Naive B cell (primary cell): ENCODE results near the gene SHISA7. TPM values are rescaled to one million over a fixed set of nuclear protein-coding genes. Genes with fewer than 3 reads are reported as not detected.
A peak's percentile ranks its signal among the peaks of the same experiment; 100 is the strongest.

ENCODE experiments used
- ATAC-seq, 2 donors: fragments of 150-1000 bp; cut with Tn5 transposase; 2 replicates each; pipeline ENCODE4 v1.10.0; 2021; ENCODE audit warnings: low read depth in 2 of 2, mild to moderate bottlenecking in 2 of 2, moderate library complexity in 2 of 2
- DNase-seq: peaks from one replicate; pipeline ENCODE4 v3.0.0; 2022
- H3K27ac Mint-ChIP-seq, 6 donors: one replicate each; pipeline ENCODE4 v1.8.0; 2020 to 2022; ENCODE audit warnings: mild to moderate bottlenecking in 6 of 6, mixed read lengths in 6 of 6, moderate library complexity in 5 of 6, inconsistent platforms in 2 of 6
- H3K27me3 Mint-ChIP-seq, 3 donors: one replicate each; pipeline ENCODE4 v1.8.0; 2021 to 2022; ENCODE audit warnings: mixed read lengths in 3 of 3, mild to moderate bottlenecking in 1 of 3
- H3K36me3 Mint-ChIP-seq, 2 donors: one replicate each; pipeline ENCODE4 v1.8.0; 2020 to 2022; ENCODE audit warnings: mixed read lengths in 2 of 2, inconsistent platforms in 1 of 2, mild to moderate bottlenecking in 1 of 2
- H3K4me1 Mint-ChIP-seq, 3 donors: one replicate each; pipeline ENCODE4 v1.8.0; 2020 to 2022; ENCODE audit warnings: mixed read lengths in 3 of 3, inconsistent platforms in 1 of 3, mild to moderate bottlenecking in 1 of 3, moderate library complexity in 1 of 3
- H3K4me3 Mint-ChIP-seq, 8 donors: one replicate each; pipeline ENCODE4 v1.8.0; 2020 to 2022; ENCODE audit warnings: mild to moderate bottlenecking in 8 of 8, mixed read lengths in 8 of 8, moderate library complexity in 8 of 8, inconsistent platforms in 2 of 8
- H3K9me3 Mint-ChIP-seq, 7 donors: one replicate each; pipeline ENCODE4 v1.8.0; 2020 to 2022; ENCODE audit warnings: mixed read lengths in 7 of 7, mild to moderate bottlenecking in 5 of 7, inconsistent platforms in 2 of 7, moderate library complexity in 1 of 7
- polyA plus RNA-seq, 6 donors: library from polyadenylated mRNA; unstranded; fragments of 300-500 nt; fragmentation: Illumina TruSeq; gene quantifications; one replicate each; pipeline ENCODE4 v1.2.3, GENCODE V29; 2021; ENCODE audit warnings: low read depth in 6 of 6

Gene SHISA7
- polyA plus RNA-seq, 6 donors from 2014 or later, result not detected

GRCh38 chr19:55476100-55476775 lies 33.1 kb upstream of the SHISA7 start, which contains the start of gene ZNF628:
ZNF628 (plus strand) TSS chr19:55476617; CDS start chr19:55479911, 3,294 bp downstream.
- Mint-ChIP-seq H3K9me3 (no peaks in the 10 kb centered on the region), H3K27me3 (no peaks in the 10 kb centered on the region), H3K4me3 (peak within 1 kb of the TSS; percentile 85 to 99 (median 92)), H3K4me1 (peaks cover 28 to 37% (median 29%) of the 10 kb centered on the region in 3 donors), H3K36me3 (no peaks in the 10 kb centered on the region), H3K27ac (peak within 1 kb of the TSS; percentile 94 to 98 (median 97))
- ATAC-seq, result peak; percentile 91 to 92
- DNase-seq, result peak; percentile 97

- no peaks in the 10 kb centered on the region for H3K36me3 Mint-ChIP-seq
- H3K4me3 Mint-ChIP-seq, result peak overlapping the region in 6 of 8 donors; percentile 6 to 99 (median 79)
- H3K9me3 Mint-ChIP-seq, result no peaks in the 10 kb centered on the region
- no peaks in the 10 kb centered on the region for H3K27me3 Mint-ChIP-seq
- peaks cover 19 to 33% (median 24%) of the 10 kb centered on the region in 3 donors for H3K4me1 Mint-ChIP-seq
- ATAC-seq, result no peak
- DNase-seq, result no peak
- H3K27ac Mint-ChIP-seq, result peak overlapping the region in 2 of 6 donors; percentile 44 to 94
These were observed 31.5 kb upstream of the SHISA7 start for GRCh38 chr19:55474269-55475265.

- H3K27ac Mint-ChIP-seq, result peak overlapping the region in 1 of 6 donors; percentile 70
- no peak for ATAC-seq
- H3K4me1 Mint-ChIP-seq, result peaks cover 8 to 23% (median 13%) of the 10 kb centered on the region in 3 donors
- no peaks in the 10 kb centered on the region for H3K9me3 Mint-ChIP-seq
- no peaks in the 10 kb centered on the region for H3K27me3 Mint-ChIP-seq
- no peaks in the 10 kb centered on the region for H3K36me3 Mint-ChIP-seq
- DNase-seq, result no peak
- peak overlapping the region in 1 of 8 donors; percentile 32 for H3K4me3 Mint-ChIP-seq
These were observed 30.3 kb upstream of the SHISA7 start for GRCh38 chr19:55473225-55474012.

- peaks cover 3 to 18% (median 11%) of the 10 kb centered on the region in 3 donors for H3K4me1 Mint-ChIP-seq
- ATAC-seq (no peak), DNase-seq (no peak)
- no peak overlapping the region for H3K4me3 Mint-ChIP-seq
- no peaks in the 10 kb centered on the region for H3K36me3 Mint-ChIP-seq
- no peak overlapping the region for H3K27ac Mint-ChIP-seq
- H3K9me3 Mint-ChIP-seq, result no peaks in the 10 kb centered on the region
- H3K27me3 Mint-ChIP-seq, result no peaks in the 10 kb centered on the region
These were observed 29.4 kb upstream of the SHISA7 start for GRCh38 chr19:55472463-55472862.

- peaks cover 6 to 11% (median 6%) of the 10 kb centered on the region in 3 donors for H3K4me1 Mint-ChIP-seq
- DNase-seq, result no peak
- H3K4me3 Mint-ChIP-seq, result peak overlapping the region in 1 of 8 donors; percentile 22
- H3K27me3 Mint-ChIP-seq, result no peaks in the 10 kb centered on the region
- H3K27ac Mint-ChIP-seq, result peak overlapping the region in 1 of 6 donors; percentile 61
- no peak for ATAC-seq
- H3K36me3 Mint-ChIP-seq, result no peaks in the 10 kb centered on the region
- H3K9me3 Mint-ChIP-seq, result no peaks in the 10 kb centered on the region
These were observed 28.2 kb upstream of the SHISA7 start for GRCh38 chr19:55471266-55471665.

GRCh38 chr19:55468054-55468393 lies 24.9 kb upstream of the SHISA7 start:
- peaks cover 0 to 4% (median 0%) of the 10 kb centered on the region in 3 donors for H3K27me3 Mint-ChIP-seq
- H3K36me3 Mint-ChIP-seq, result no peaks in the 10 kb centered on the region
- DNase-seq (no peak), ATAC-seq (no peak)
- no peaks in the 10 kb centered on the region for H3K9me3 Mint-ChIP-seq
- H3K4me1 Mint-ChIP-seq, result peaks cover 4 to 8% (median 6%) of the 10 kb centered on the region in 3 donors
- peak overlapping the region in 1 of 8 donors; percentile 56 for H3K4me3 Mint-ChIP-seq
- H3K27ac Mint-ChIP-seq, result peak overlapping the region in 1 of 6 donors; percentile 74

GRCh38 chr19:55467236-55468053 lies 24.3 kb upstream of the SHISA7 start:
- Mint-ChIP-seq H3K27me3 (peaks cover 0 to 8% (median 0%) of the 10 kb centered on the region in 3 donors), H3K27ac (peak overlapping the region in 1 of 6 donors; percentile 30), H3K9me3 (no peaks in the 10 kb centered on the region), H3K36me3 (no peaks in the 10 kb centered on the region), H3K4me3 (peak overlapping the region in 2 of 8 donors; percentile 45 to 56), H3K4me1 (peaks cover 7 to 11% (median 9%) of the 10 kb centered on the region in 3 donors)
- peak; percentile 70 for DNase-seq
- peak; percentile 97 to 98 for ATAC-seq

- H3K9me3 Mint-ChIP-seq, result no peaks in the 10 kb centered on the region
- H3K27ac Mint-ChIP-seq, result no peak overlapping the region
- peaks cover 0 to 8% (median 0%) of the 10 kb centered on the region in 3 donors for H3K27me3 Mint-ChIP-seq
- H3K4me1 Mint-ChIP-seq, result peaks cover 17 to 21% (median 18%) of the 10 kb centered on the region in 3 donors
- H3K36me3 Mint-ChIP-seq, result no peaks in the 10 kb centered on the region
- H3K4me3 Mint-ChIP-seq, result peak overlapping the region in 1 of 8 donors; percentile 6
- ATAC-seq (no peak), DNase-seq (no peak)
These were observed 23.1 kb upstream of the SHISA7 start for GRCh38 chr19:55466241-55466614.

GRCh38 chr19:55465460-55466240 lies 22.6 kb upstream of the SHISA7 start:
- ATAC-seq (no peak), DNase-seq (no peak)
- no peaks in the 10 kb centered on the region for H3K36me3 Mint-ChIP-seq
- peak overlapping the region in 1 of 8 donors; percentile 6 for H3K4me3 Mint-ChIP-seq
- H3K27ac Mint-ChIP-seq, result peak overlapping the region in 1 of 6 donors; percentile 69
- H3K27me3 Mint-ChIP-seq, result peaks cover 0 to 8% (median 0%) of the 10 kb centered on the region in 3 donors
- H3K4me1 Mint-ChIP-seq, result peaks cover 20 to 25% (median 22%) of the 10 kb centered on the region in 3 donors
- no peaks in the 10 kb centered on the region for H3K9me3 Mint-ChIP-seq

- H3K27me3 Mint-ChIP-seq, result peaks cover 0 to 8% (median 0%) of the 10 kb centered on the region in 3 donors
- DNase-seq (no peak), ATAC-seq (no peak)
- H3K9me3 Mint-ChIP-seq, result no peaks in the 10 kb centered on the region
- no peak within 1 kb of the TSS for H3K27ac Mint-ChIP-seq
- H3K36me3 Mint-ChIP-seq, result no peaks in the 10 kb centered on the region
- H3K4me1 Mint-ChIP-seq, result peaks cover 27 to 32% (median 30%) of the 10 kb centered on the region in 3 donors
- H3K4me3 Mint-ChIP-seq, result peak within 1 kb of the TSS in 3 of 8 donors; percentile 24 to 77 (median 66)
These were observed 21.6 kb upstream of the SHISA7 start, which contains the start of gene C19orf85 for GRCh38 chr19:55464662-55465054. C19orf85 (minus strand) TSS chr19:55464751; CDS start chr19:55464554, 197 bp downstream.

- peaks cover 27 to 32% (median 30%) of the 10 kb centered on the region in 3 donors for H3K4me1 Mint-ChIP-seq
- peak overlapping the region in 3 of 8 donors; percentile 24 to 77 (median 66) for H3K4me3 Mint-ChIP-seq
- H3K9me3 Mint-ChIP-seq, result no peaks in the 10 kb centered on the region
- no peak for DNase-seq
- H3K36me3 Mint-ChIP-seq, result no peaks in the 10 kb centered on the region
- ATAC-seq, result no peak
- no peak overlapping the region for H3K27ac Mint-ChIP-seq
- peaks cover 0 to 8% (median 0%) of the 10 kb centered on the region in 3 donors for H3K27me3 Mint-ChIP-seq
These were observed 21.1 kb upstream of the SHISA7 start for GRCh38 chr19:55464039-55464661.
